Breast epithelium (tissue), 3 donors: Measurements from ENCODE around the gene TTLL12.

Experiments used
- CTCF ChIP-seq, 3 donors: fragments of 450-650 bp; IDR thresholded peaks; one replicate each; pipeline ENCODE4 v1.5.1; 2016 to 2017; ENCODE audit warnings: antibody characterized with exemption in 3 of 3, mild to moderate bottlenecking in 3 of 3, moderate library complexity in 3 of 3
- POLR2A ChIP-seq: fragments of 450-650 bp; IDR thresholded peaks from one replicate; pipeline ENCODE4 v1.6.1; 2016; ENCODE audit warnings: antibody characterized with exemption, mild to moderate bottlenecking, moderate library complexity
- POLR2AphosphoS5 ChIP-seq, 3 donors: sonication (generic); formaldehyde crosslinking; IDR thresholded peaks; one replicate each; pipeline ENCODE4 v1.6.1; 2017; ENCODE audit warnings: antibody characterized with exemption in 3 of 3

DNA sequence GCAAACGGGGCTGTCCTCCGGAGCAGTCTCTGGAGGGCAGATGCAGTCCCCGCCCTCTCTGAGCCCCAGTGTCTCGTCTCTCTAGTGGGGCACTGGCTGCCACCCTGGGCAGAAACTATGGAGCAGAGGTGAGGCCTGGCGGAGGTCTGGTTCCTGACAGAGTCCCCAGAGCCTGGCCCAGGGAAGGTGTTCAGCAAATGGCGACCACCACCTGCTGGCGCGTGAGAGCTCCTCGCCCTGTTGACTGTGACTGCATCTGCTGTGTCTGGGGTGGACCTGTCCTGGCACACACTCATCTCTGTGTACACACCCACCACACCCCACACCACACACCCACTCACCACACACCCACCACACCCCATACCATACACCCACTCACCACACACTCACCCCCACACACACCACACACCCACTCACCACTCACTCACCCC lies 18.3 kb upstream of the TTLL12 start:
- TF ChIP-seq CTCF (IDR thresholded peaks at IDR 0.05) (no peak), POLR2A (no peak), POLR2AphosphoS5 (IDR thresholded peaks at IDR 0.05) (no peak)
